ENCODE measurements around the gene UNC79. TPM values are rescaled to one million over a fixed set of nuclear protein-coding genes. Genes with fewer than 3 reads are reported as not detected.

Gene UNC79
- total RNA-seq, 1 donor from 2014 or later = 0.10 TPM

GRCh38 chr14:93706360-93706955 lies 275.7 kb downstream of the UNC79 start:
- no peak for TF ChIP-seq CTCF (IDR thresholded peaks at IDR 0.05)
- no peak overlapping the region for H3K4me3 Mint-ChIP-seq (ENCODE audit: unreplicated experiment)
- H3K36me3 Mint-ChIP-seq (ENCODE audit: low read depth) = no peaks in the 10 kb centered on the region
- no peaks in the 10 kb centered on the region for H3K4me1 Mint-ChIP-seq (ENCODE audit: low read depth)
- no peak overlapping the region for H3K27ac Mint-ChIP-seq (ENCODE audit: unreplicated experiment)
- H3K27me3 Mint-ChIP-seq (ENCODE audit: low read depth) = peaks cover 2% of the 10 kb centered on the region
- H3K9me3 Mint-ChIP-seq (ENCODE audit: low read depth) = peaks cover 3% of the 10 kb centered on the region
- DNase-seq (ENCODE audit: low spot score) = no peak

- Mint-ChIP-seq H3K4me1 (ENCODE audit: low read depth) (no peaks in the 10 kb centered on the region), H3K4me3 (ENCODE audit: unreplicated experiment) (no peak overlapping the region), H3K27me3 (ENCODE audit: low read depth) (peaks cover 2% of the 10 kb centered on the region), H3K36me3 (ENCODE audit: low read depth) (no peaks in the 10 kb centered on the region), H3K9me3 (ENCODE audit: low read depth) (peaks cover 3% of the 10 kb centered on the region), H3K27ac (ENCODE audit: unreplicated experiment) (no peak overlapping the region)
- DNase-seq (ENCODE audit: low spot score) = no peak
- TF ChIP-seq CTCF (IDR thresholded peaks at IDR 0.05) = no peak
These were observed 276.7 kb downstream of the UNC79 start for GRCh38 chr14:93707475-93707874.

GRCh38 chr14:93708311-93708734 lies 277.6 kb downstream of the UNC79 start:
- no peaks in the 10 kb centered on the region for H3K9me3 Mint-ChIP-seq (ENCODE audit: low read depth)
- H3K4me3 Mint-ChIP-seq (ENCODE audit: unreplicated experiment) = no peak overlapping the region
- no peak overlapping the region for H3K27ac Mint-ChIP-seq (ENCODE audit: unreplicated experiment)
- no peak for DNase-seq (ENCODE audit: low spot score)
- H3K36me3 Mint-ChIP-seq (ENCODE audit: low read depth) = no peaks in the 10 kb centered on the region
- H3K4me1 Mint-ChIP-seq (ENCODE audit: low read depth) = no peaks in the 10 kb centered on the region
- TF ChIP-seq CTCF (IDR thresholded peaks at IDR 0.05) = no peak
- H3K27me3 Mint-ChIP-seq (ENCODE audit: low read depth) = peaks cover 2% of the 10 kb centered on the region

GRCh38 chr14:93708800-93709199 lies 278.1 kb downstream of the UNC79 start:
- peaks cover 2% of the 10 kb centered on the region for H3K27me3 Mint-ChIP-seq (ENCODE audit: low read depth)
- H3K9me3 Mint-ChIP-seq (ENCODE audit: low read depth) = no peaks in the 10 kb centered on the region
- no peak overlapping the region for H3K27ac Mint-ChIP-seq (ENCODE audit: unreplicated experiment)
- no peaks in the 10 kb centered on the region for H3K36me3 Mint-ChIP-seq (ENCODE audit: low read depth)
- no peak for DNase-seq (ENCODE audit: low spot score)
- no peaks in the 10 kb centered on the region for H3K4me1 Mint-ChIP-seq (ENCODE audit: low read depth)
- TF ChIP-seq CTCF (IDR thresholded peaks at IDR 0.05) = no peak
- no peak overlapping the region for H3K4me3 Mint-ChIP-seq (ENCODE audit: unreplicated experiment)

- Mint-ChIP-seq H3K4me1 (ENCODE audit: low read depth) (no peaks in the 10 kb centered on the region), H3K9me3 (ENCODE audit: low read depth) (no peaks in the 10 kb centered on the region), H3K27me3 (ENCODE audit: low read depth) (peaks cover 2% of the 10 kb centered on the region), H3K27ac (ENCODE audit: unreplicated experiment) (no peak overlapping the region), H3K36me3 (ENCODE audit: low read depth) (no peaks in the 10 kb centered on the region), H3K4me3 (ENCODE audit: unreplicated experiment) (no peak overlapping the region)
- DNase-seq (ENCODE audit: low spot score) = no peak
- no peak for TF ChIP-seq CTCF (IDR thresholded peaks at IDR 0.05)
These were observed 278.5 kb downstream of the UNC79 start for GRCh38 chr14:93709249-93709648.

All from chondrocyte (in vitro differentiated cells).